NOMO-1 treated with DMSO at 0.1 percent for 48 hours (cell line): ENCODE results near the gene MREG.

ENCODE experiments used
- DNase-seq: peaks from one replicate; lab custom pipeline; 2025; ENCODE audit not compliant: unreplicated experiment; lab: John Stamatoyannopoulos, UW

MREG gene

DNA sequence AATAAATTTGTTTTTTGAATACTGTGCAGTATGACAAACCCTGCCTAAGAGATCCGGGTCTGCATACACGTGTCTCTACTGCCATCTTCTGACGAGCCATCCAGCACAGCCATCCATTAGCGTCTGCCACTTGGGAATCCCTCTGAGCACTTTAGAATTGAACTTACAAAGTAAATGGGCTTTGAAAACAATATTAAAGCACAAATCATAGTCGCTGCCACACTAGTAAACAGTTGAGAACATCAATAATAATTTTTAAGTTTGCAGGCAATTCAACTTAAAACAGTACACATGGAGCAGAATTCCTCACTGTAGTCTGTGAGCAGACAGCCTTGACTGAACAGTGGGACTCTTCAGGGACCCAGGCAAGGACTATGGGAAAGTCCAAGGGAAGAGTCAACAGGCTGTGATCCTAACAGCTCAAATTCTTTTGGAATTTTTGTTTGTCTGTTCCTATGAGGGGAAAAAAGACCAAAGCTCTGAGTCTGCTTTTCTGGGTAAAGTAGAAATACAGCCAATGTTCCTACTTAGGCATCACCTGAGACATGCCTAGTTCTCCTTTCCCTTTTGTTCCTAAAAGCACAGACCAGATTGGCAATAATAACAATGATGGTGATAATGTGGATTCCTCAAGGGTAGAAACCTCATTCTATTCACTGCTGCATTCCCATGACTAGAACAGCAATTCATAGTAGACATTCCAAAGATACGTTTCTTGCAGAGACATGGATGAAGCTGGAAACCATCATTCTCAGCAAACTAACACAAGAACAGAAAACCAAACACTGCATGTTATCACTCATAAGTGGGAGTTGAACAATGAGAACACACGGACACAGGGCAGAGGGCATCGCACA is 92.9 kb downstream of the MREG start:
- peak; percentile 81 for DNase-seq

- DNase-seq = no peak
Measured at GRCh38 chr2:215919624-215920243, 93.6 kb downstream of the MREG start.

DNA sequence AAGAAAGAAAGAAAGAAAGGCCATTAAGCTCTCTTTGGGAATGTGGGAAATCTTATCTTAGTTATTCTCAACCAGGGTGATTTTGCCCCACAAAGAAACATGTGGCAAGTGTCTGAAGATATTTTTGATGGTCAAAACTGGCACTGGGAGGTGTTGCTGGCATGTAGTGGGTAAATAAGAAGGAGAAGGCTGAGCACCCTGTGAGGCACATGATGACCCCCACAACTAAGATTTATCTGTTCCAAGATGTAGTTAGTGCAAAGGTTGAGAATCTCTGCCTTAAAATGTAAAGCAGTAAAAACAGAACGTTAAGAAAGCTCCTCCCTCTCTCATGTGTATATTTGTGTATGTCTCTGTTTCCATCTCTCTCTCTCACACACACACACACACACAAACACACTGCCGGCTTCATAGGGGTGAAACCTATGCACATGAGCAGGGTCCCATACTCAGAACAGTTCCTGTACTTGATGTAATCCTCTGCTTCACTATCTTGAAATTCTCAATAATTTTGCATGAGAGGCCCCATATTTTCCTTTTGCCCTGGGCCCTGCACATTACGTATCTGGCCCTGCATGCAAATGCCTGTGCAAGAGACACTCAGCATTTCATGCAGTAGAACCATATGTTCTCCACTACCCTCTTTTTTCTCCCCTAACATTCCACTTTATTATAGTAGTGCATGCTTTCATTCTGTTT is 94.3 kb downstream of the MREG start:
- no peak for DNase-seq

- DNase-seq = peak; percentile 52
Measured at GRCh38 chr2:215917953-215918620, 95.3 kb downstream of the MREG start.

GRCh38 chr2:215915441-215915840 is 97.9 kb downstream of the MREG start:
- peak; percentile 67 for DNase-seq

DNA sequence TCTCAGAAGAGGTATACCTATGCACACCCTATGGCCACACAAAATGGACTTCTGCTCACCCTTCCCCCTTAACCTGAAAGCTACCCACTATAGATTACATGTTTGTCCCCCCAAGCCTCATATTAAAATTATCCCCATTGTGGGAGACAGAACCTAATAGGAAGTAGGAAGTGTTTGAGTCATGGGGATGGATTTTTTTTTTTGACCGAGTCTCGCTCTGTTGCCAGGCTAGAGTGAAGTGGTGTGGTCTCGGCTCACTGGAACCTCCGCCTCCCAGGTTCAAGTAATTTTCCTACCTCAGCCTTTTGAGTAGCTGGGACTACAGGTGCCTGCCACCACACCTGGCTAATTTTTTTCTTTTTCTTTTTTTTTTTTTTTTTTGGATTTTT is 98.6 kb downstream of the MREG start:
- no peak for DNase-seq

GRCh38 chr2:215914054-215914776 is 99.1 kb downstream of the MREG start:
- no peak for DNase-seq

GRCh38 chr2:215912299-215912842 is 101.0 kb downstream of the MREG start:
- DNase-seq = no peak

DNA sequence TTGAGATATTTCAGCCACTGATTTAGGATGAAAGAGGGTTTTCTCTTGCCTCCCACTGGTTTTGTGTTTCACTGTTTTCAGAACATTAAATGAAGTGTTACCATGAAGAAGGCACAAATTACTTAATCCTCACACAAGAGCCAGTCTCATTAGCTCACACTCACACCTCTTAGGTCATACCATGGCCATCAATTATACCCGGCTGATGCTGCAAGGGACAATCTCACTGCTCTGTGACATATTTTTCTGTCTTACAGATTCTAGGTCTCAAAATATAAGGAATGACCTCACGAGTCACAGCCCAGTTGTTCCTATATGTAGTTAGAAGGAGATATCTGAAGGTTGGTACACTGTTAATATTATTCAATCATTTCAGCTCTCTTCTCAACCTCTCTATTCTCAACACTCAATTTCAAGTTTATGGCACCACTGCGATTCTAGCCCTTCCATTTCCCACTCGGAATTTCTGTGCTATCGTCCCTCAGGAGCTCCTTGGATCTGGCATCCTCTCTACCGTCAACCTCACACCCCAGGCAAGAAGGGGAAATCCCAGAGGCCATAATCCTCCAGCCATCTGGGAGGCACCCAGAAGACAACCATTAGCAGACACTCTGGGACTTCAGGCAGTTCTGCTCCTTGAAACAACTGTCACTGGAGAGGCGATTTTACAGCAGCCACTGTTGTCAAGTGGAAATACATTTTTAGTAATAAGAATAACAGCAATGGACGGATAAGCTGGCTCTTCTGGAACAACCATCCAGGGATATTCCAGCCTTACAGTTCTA is 101.9 kb downstream of the MREG start:
- DNase-seq = no peak

DNA sequence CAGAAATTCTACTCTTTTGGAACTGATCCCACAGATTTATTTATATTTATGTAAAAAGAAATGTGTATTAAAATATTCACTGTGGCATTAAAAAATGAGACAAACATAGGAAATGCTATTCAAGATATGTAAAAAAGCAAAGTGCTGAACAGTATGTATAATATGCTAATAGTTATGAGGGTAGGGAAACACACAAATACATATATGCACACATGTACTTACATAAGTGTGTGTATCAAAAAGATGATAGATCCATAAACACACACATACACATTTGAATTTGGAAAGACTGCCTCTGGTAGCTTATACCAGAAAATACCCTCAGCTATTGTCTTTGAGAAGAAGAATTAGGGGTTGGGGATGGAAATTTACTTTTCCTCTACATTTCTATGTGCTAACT is 103.2 kb downstream of the MREG start:
- DNase-seq = no peak

DNA sequence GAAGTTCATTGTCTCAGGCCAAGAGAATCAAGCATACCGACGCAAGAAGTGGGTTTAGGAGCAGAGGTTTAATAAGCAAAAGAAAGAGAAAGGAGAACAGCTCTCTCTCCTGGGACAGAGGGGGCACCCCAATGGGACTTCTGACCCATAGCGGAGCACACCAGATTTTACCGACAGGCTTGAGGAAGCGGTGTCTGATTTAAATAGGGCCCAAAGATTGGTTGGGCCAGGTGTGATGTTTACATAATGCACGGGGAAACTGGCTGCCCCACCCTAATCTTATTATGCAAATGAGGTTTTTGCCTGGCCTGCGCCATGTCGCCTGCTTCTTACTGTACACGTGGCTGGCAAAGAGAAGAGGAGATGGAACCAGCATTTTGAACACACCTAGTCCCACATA is 106.2 kb downstream of the MREG start:
- DNase-seq = no peak

DNA sequence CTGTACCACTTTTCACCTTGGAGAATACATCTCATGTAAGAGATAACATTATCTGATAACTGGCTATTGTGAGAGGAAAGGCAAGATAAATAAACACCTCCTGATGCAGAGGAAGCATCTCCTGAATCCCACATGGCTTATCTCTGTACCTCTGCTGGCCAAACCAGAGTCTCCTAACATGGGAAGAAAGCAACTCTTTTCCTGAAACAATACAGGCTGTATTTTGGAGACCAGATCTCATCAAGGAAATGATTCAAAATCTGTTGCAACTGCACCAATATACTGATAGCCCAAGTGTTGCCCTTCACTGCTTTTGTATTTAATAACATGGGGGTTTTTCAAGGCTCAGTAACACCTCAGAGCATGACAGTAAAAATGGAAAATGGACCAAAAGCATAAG is 106.9 kb downstream of the MREG start:
- no peak for DNase-seq

GRCh38 chr2:215905691-215906090 is 107.7 kb downstream of the MREG start:
- DNase-seq = no peak

DNA sequence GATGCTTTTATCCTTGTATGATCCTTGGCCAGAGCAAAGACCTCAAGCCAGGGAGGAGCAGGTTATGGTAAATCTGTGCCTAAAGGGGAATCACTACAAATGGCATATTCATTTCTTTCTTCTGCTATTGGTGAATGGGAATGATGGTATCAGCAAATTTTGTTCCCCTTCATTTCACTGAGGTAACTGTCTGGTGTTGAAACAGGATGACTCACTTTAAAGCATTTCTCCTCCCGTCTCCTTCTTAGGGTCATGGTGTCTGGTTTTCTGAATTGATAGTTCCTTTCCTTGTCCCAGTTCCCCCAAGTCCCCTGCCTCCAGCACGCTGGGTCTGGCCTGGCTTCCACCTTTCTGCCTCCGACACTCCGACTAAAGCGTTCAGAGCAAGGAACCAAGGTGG is 109.2 kb downstream of the MREG start:
- peak; percentile 89 for DNase-seq

GRCh38 chr2:215903203-215903602 is 110.1 kb downstream of the MREG start:
- DNase-seq = peak; percentile 88

DNA sequence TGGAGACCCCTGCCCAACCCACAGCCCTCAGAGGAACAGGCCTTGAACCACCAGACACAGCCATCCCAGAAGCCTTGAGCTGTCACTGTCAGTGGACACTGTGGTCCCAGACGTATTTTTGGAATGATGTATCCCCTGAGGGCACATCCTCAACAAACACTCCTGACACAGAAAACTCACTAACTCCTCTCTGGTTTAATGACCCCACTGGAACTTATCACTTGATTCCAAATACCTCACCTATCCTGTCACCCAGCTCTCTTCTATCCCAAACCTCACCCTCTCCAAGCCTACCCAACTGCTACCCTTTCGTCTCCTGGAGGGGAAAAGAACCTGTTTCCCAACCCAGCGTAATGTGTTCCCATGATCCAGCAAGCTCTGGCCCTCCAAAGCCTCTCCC is 111.6 kb downstream of the MREG start:
- no peak for DNase-seq

- DNase-seq = peak; percentile 72
Measured at GRCh38 chr2:215900843-215901242, 112.5 kb downstream of the MREG start.

DNA sequence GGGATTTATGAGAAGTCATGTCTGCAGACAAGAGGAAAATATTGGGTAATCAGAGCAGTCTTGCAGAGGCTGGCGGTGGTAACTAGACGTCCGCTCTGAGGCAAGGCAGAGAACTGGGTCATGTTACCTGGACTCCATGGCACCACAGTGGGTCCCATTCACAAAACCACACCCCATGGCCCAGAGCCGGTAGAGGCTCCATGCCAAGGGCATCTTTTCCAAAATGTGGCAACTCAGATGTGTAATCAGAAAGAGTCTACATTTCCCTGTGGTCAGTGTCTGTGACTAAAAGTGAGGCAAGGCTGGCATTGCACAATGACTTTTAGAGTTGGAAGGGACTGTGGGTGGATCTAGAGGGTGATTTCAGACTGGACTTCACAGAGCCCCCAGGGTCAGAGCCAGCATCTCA is 113.1 kb downstream of the MREG start:
- DNase-seq = peak; percentile 79

GRCh38 chr2:215899141-215900074 is 113.9 kb downstream of the MREG start:
- peak; percentile 17 for DNase-seq
